GM04504 (cell line): ENCODE results near the gene ZNF664.

Experiments used
- DNase-seq: peaks from one replicate; pipeline ENCODE4 v3.0.0-alpha.2; 2012; ENCODE audit warnings: low read depth

ZNF664 gene

DNA sequence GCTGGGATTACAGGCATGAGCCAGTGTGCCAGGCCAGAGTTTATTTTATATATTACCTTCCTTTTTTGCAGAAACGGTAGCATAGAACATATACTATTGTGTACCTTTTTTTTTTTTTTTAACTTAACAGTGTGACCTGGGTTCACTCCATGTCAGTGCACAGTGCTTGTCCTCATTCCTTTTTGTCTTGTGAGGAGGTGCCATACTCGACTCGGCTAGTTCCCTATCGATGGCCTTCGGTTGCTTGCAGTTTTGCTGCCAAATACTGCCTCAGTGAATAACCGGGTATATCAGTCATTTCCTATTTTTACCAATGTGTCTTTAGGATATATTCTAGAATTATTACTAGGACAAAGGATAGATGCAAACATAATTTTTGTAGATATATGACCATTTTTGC is 36.8 kb downstream of the ZNF664 start:
- DNase-seq = no peak

GRCh38 chr12:124010687-124011086 is 37.7 kb downstream of the ZNF664 start:
- no peak for DNase-seq

- DNase-seq = no peak
These were observed 38.6 kb downstream of the ZNF664 start for GRCh38 chr12:124011435-124012115.

- DNase-seq = no peak
These were observed 40.1 kb downstream of the ZNF664 start for GRCh38 chr12:124013073-124013472.

DNA sequence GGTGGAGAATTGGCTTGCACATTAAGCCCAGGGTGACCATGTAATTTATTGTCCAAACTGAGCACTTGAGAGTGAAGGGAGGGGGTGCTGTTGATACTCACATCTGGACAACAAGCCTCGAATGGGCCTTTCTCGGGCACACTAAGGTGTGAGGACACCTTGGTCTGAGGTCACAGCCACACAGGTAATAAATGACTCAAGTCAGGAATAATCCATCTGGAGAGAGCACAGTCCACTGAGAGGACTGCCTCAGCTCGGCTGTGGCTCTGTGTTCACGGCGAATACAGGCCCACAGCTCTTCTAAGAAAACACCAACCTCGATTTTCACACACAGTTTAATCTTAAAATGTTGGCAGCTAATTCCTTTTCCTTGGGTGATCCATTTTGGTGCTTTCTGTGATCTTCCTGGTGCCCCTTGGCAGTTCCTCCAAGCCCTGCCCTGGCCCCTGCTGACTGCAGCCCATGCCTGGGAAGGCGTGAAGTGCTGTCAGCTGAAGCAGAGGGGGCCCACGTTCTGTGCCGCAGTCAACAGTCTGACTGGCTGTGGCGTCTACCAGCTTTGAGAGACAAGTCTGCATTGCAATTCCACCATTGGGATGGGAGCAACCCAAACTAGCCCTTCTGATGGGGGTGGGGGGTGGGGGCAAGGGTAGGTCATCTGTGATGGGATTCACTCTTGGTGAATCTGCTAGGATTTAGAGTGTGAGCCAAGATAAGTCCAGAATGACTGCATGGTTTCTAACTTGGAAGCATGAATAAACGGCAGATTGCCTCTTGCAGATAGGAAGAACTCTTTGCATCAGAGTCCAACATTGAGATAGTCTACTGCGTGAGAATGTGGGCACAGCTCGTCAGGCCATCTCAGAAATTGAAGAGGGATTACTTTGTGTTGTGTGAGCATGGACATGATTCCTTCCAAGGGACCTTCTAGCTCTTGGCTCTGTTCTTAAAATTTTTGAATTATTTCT is 42.8 kb downstream of the ZNF664 start:
- no peak for DNase-seq

DNA sequence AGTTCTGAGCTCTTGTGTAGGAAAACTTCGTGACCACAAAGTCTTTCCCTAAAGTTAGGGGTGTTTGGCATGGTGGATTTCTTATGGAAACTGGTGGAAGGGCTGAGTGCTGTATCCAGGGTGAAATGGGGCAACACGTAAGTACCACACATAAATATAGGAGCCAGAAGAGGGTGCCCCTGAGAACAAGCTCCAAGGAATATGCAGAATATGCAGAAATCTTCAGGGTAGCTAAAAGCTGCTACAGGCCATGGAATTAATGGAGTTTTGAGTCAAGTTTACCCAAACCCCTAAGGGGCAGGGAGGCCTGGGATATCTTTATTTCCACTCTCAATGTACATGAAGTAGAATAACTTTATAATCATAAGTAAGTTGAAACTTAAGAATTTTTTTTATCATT is 44.0 kb downstream of the ZNF664 start:
- no peak for DNase-seq

DNA sequence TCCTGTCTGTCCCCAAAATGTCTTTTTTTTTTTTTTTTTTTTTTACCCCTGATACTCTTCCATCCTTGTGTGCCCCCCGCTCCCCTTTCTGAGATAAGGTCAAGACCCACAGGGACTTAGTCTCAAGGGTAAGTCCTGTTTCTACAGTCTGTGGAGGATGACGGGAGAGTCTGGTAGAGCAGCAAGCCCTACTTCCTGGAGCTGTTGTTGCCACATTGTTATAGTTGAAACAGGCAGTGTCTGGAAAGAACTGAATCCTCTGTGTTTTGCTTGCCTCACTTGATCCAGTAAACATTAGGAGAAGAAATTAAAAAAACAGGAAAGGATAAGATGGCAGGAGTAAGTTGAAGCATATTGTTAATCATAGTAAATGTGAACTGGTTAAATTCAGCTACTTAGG is 45.5 kb downstream of the ZNF664 start:
- DNase-seq = no peak

GRCh38 chr12:124019115-124019514 is 46.1 kb downstream of the ZNF664 start:
- DNase-seq = no peak

GRCh38 chr12:124020514-124020949 is 47.5 kb downstream of the ZNF664 start:
- no peak for DNase-seq

- no peak for DNase-seq
These were observed 48.0 kb downstream of the ZNF664 start for GRCh38 chr12:124021007-124021406.

GRCh38 chr12:124022161-124022560 is 49.1 kb downstream of the ZNF664 start:
- DNase-seq = no peak

- no peak for DNase-seq
These were observed 51.3 kb downstream of the ZNF664 start for GRCh38 chr12:124024263-124024678.

DNA sequence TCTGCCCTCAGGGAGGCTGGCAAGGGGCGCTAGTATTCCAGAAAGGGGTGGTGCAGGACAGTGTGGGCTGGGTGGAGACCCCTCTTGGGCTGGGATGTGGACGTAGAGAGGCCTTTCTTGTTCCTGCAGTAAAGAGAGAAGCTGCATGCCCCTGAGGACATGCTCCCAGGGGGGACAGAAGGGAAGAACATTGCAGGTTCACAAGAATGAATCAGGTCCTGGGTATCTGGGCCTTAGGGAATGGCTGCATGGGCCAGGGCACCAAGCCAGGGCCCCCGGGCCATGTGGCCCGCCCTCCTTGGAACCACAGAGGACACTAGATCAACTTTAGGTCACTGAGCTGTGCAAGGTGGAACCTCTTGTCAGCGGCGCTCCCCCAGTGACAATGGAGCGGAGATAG is 51.8 kb downstream of the ZNF664 start:
- DNase-seq = no peak

DNA sequence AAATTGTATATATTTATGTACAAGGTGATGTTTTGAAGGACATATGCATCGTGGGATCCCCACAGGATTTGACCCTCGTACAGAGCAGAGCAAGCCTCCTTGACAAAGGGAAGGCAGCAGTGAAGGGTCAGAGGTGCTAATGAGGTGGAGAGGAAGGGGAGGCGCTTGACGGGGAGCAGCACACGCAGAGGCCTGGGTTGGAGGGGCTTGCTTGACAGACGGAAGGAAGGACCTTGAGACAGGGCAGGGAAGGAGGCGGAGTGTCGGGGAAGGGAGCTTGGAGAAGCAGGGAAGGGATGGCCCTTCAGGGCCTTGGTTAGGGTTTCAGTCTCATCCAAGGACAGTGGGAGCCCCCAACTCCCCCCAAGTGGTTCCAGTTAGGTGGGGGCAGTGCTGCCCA is 52.6 kb downstream of the ZNF664 start:
- DNase-seq = no peak

DNA sequence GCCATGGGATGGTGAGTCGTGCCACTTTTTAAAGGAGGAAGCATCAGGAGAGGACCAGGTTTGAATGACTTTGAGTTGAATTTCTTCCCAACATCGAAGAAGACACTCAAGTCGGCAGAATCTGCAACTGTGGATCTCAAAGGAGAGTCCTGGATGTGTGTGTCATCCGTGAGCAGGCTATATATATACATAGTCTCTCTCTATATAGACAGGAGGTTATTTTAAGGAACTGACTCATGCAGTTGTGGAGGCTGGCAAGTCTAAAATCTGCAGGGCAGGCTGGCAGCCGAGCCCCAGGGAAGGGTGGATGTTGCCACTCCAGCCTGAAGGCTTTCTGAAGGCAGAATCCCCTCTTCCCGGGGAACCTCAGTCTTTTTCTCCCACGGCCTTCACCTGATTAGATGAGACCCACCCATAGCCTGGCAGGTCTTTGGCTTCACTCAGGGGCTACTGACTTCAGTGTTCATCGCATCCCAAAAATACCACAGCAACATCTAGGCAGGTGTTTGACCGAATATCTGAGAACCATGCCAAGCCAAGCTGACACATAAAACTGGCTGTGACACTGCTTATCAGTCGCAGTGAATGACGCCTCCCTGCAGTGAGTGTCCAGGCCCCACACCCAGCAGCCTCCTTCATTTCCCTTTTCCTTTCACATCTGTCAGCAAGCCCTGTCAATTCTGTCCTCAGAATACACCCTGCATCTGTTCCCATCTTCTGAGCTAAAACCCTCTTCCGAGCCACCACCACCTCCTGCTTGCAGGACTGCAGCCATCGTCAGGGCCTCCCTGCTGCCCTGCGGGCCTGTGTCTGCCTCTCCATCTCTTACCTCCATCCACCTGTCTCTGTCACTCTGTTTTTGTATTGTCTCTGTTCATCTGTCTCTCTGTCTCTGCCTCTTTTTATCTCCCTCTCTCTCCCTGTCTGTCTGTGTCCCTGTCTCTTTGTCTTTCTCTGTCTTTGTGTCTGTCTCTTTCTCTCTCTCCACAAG is 54.0 kb downstream of the ZNF664 start:
- DNase-seq = no peak

DNA sequence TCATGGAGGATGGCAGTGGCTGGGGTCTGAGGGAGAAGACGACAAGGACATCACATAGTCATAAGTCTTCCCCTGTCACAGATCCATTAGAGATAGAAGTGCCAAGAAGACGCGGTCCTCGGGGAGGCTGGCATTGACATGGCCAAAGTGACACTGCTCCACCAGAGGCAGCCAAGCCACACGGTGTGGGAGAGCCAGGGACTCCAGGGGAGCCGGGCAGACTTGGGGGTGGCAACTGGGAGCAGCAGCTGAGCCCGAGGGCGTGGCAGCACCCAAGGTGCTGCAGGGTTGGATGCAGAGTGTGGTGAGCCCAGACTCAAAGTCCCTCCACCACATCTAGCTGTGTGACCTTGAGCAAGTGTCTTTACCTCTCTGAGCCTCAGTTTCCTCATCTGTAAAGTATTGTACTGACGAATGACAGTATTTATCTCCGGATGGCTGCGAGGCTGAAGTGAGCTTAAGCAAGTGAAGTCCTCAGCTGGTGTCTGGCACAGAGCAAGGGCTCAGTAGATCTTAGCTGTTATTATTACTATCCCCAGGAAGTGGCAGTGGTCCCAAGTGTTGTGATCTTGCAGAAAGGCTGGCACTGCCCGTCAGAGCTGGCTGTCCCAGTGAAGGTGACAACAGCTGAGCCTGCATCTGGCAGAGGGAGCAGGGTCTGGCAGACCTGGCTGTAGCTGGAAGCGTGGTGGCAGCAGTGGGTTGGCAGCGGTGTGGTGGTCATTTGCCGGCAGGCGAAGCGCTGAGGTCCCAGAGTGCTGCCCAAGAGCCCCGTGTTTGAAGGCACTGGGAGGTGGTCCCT is 54.9 kb downstream of the ZNF664 start:
- no peak for DNase-seq

DNA sequence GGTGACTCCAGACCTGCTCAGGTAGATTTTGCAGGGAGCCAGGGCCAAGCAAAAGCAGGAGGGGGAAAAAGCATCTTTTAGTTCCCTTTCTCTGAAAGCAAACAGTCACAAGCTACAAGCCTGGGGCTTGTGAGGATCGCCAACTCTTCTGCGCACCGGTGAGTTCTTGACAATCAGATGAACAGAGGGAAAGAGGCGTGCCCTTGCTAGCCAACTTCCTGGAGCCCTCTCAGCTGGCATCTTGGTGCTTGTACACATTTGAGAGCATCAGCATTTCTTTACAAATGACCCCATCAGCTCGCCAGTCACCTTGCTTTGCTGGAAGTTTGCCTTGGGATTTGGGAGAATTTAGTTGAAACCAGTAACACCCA is 55.5 kb downstream of the ZNF664 start:
- no peak for DNase-seq

DNA sequence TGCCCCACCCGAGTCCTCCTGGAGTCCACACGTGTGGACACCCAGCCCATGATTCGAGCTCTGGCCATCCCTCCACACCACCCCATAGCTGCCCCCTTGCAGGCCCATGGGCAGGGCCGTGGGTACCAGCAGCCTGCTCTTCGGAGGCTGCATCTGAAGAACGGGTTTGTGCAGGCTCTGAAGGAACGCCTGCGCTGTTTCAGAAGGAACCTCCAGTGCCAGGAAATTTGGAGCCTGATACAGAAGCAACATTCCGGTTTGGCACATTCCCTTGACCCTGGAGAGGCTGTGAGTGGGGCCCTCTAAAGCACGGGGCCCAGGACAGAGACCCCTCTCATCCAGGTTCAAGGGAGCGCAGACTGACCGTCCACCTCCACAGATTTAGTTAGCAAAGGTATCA is 57.0 kb downstream of the ZNF664 start:
- DNase-seq = no peak

GRCh38 chr12:124030510-124030909 is 57.5 kb downstream of the ZNF664 start:
- DNase-seq = peak; percentile 76

GRCh38 chr12:124031058-124031457 is 58.0 kb downstream of the ZNF664 start:
- no peak for DNase-seq

- no peak for DNase-seq
These were observed 59.4 kb downstream of the ZNF664 start for GRCh38 chr12:124032265-124032886.
